GM12878 (cell line): ENCODE data around the gene CETN1.

ENCODE experiments used
- ETV6 ChIP-seq, 2 experiments: fragments of 450-650 bp in 1 of 2; IDR thresholded peaks in 1 of 2; conservative IDR thresholded peaks in 1 of 2; 2 replicates each; pipeline ENCODE4 v1.6.1; 2014; ENCODE audit warnings: antibody characterized with exemption in 1 of 2, borderline replicate concordance in 1 of 2, low read depth in 1 of 2, mild to moderate bottlenecking in 1 of 2, moderate library complexity in 1 of 2
- TF ChIP-seq, protein P1 (sequence below): fragments of 450-650 bp; IDR thresholded peaks from 2 replicates; pipeline ENCODE4 v1.6.1; 2017; ENCODE audit warnings: mild to moderate bottlenecking, moderate library complexity
- TF ChIP-seq, protein P2 (sequence below), 3 experiments: IDR thresholded peaks in 2 of 3; conservative IDR thresholded peaks in 1 of 3; 2 replicates each; pipeline ENCODE4 v1.5.1; 2011; ENCODE audit warnings: low read depth in 3 of 3, low read length in 3 of 3, mild to moderate bottlenecking in 3 of 3, control low read depth in 2 of 3, moderate library complexity in 2 of 3, inconsistent platforms in 1 of 3, mixed read lengths in 1 of 3; ENCODE audit not compliant: control insufficient read depth in 2 of 3, insufficient read depth in 1 of 3; ENCODE audit errors: extremely low read depth in 1 of 3
- TF ChIP-seq, protein P3 (sequence below): IDR thresholded peaks from 2 replicates; pipeline ENCODE4 v1.6.1; 2011; ENCODE audit warnings: borderline replicate concordance, low read depth, mild to moderate bottlenecking, moderate library complexity, low read length; ENCODE audit not compliant: insufficient read depth, poor library complexity, severe bottlenecking

DNA sequence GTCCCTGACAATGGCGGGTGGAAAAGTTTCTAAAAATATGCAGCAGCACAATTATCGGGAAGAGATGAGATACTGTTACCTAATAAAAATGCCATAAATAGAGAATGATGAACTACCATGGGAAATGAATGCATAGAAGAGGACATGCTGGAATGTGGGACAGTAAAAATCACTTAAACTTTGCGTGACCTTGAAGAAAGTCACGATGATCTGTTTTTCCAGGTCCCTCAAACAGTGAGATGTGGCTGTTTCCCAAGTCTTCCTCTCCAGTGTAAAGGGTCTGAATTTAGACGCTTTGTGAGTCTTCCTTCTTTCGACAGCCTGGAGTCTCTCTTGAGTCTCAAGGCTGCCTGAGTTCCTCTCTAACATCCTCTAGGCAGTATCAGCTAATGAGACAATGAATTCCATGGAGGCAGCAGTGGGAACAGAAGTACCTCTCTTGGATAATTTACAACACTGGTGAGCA lies 18.0 kb downstream of the CETN1 start:
- TF ChIP-seq, protein P1, sequence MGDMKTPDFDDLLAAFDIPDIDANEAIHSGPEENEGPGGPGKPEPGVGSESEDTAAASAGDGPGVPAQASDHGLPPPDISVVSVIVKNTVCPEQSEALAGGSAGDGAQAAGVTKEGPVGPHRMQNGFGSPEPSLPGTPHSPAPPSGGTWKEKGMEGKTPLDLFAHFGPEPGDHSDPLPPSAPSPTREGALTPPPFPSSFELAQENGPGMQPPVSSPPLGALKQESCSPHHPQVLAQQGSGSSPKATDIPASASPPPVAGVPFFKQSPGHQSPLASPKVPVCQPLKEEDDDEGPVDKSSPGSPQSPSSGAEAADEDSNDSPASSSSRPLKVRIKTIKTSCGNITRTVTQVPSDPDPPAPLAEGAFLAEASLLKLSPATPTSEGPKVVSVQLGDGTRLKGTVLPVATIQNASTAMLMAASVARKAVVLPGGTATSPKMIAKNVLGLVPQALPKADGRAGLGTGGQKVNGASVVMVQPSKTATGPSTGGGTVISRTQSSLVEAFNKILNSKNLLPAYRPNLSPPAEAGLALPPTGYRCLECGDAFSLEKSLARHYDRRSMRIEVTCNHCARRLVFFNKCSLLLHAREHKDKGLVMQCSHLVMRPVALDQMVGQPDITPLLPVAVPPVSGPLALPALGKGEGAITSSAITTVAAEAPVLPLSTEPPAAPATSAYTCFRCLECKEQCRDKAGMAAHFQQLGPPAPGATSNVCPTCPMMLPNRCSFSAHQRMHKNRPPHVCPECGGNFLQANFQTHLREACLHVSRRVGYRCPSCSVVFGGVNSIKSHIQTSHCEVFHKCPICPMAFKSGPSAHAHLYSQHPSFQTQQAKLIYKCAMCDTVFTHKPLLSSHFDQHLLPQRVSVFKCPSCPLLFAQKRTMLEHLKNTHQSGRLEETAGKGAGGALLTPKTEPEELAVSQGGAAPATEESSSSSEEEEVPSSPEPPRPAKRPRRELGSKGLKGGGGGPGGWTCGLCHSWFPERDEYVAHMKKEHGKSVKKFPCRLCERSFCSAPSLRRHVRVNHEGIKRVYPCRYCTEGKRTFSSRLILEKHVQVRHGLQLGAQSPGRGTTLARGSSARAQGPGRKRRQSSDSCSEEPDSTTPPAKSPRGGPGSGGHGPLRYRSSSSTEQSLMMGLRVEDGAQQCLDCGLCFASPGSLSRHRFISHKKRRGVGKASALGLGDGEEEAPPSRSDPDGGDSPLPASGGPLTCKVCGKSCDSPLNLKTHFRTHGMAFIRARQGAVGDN: no peak
- TF ChIP-seq, protein P2, sequence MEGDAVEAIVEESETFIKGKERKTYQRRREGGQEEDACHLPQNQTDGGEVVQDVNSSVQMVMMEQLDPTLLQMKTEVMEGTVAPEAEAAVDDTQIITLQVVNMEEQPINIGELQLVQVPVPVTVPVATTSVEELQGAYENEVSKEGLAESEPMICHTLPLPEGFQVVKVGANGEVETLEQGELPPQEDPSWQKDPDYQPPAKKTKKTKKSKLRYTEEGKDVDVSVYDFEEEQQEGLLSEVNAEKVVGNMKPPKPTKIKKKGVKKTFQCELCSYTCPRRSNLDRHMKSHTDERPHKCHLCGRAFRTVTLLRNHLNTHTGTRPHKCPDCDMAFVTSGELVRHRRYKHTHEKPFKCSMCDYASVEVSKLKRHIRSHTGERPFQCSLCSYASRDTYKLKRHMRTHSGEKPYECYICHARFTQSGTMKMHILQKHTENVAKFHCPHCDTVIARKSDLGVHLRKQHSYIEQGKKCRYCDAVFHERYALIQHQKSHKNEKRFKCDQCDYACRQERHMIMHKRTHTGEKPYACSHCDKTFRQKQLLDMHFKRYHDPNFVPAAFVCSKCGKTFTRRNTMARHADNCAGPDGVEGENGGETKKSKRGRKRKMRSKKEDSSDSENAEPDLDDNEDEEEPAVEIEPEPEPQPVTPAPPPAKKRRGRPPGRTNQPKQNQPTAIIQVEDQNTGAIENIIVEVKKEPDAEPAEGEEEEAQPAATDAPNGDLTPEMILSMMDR (IDR thresholded peaks at IDR 0.05 in 2 of 3, conservative IDR thresholded peaks at IDR 0.05 in 1 of 3; ENCODE audit: control insufficient read depth in 2 of 3, extremely low read depth in 1 of 3, insufficient read depth in 1 of 3, low read depth in 3 of 3, low read length in 3 of 3): no peak
- TF ChIP-seq, protein P3, sequence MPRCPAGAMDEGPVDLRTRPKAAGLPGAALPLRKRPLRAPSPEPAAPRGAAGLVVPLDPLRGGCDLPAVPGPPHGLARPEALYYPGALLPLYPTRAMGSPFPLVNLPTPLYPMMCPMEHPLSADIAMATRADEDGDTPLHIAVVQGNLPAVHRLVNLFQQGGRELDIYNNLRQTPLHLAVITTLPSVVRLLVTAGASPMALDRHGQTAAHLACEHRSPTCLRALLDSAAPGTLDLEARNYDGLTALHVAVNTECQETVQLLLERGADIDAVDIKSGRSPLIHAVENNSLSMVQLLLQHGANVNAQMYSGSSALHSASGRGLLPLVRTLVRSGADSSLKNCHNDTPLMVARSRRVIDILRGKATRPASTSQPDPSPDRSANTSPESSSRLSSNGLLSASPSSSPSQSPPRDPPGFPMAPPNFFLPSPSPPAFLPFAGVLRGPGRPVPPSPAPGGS: no peak
- TF ChIP-seq ETV6 (conservative IDR thresholded peaks at IDR 0.05 in 1 of 2, IDR thresholded peaks at IDR 0.05 in 1 of 2; ENCODE audit: borderline replicate concordance in 1 of 2, low read depth in 1 of 2): no peak
